GM12873 (cell line): ENCODE data around the gene FUT2.

ENCODE experiments used
- CTCF ChIP-seq: IDR thresholded peaks from 2 replicates; pipeline ENCODE4 v1.5.1; 2012; ENCODE audit warnings: low read depth, mild to moderate bottlenecking, moderate library complexity, low read length, control low read depth; ENCODE audit not compliant: insufficient read depth; ENCODE audit errors: missing control alignments

Gene FUT2

GRCh38 chr19:48665786-48666185 lies 30.0 kb upstream of the FUT2 start:
- TF ChIP-seq CTCF = no peak

- no peak for TF ChIP-seq CTCF
Measured at GRCh38 chr19:48668332-48668731, 27.4 kb upstream of the FUT2 start.

DNA sequence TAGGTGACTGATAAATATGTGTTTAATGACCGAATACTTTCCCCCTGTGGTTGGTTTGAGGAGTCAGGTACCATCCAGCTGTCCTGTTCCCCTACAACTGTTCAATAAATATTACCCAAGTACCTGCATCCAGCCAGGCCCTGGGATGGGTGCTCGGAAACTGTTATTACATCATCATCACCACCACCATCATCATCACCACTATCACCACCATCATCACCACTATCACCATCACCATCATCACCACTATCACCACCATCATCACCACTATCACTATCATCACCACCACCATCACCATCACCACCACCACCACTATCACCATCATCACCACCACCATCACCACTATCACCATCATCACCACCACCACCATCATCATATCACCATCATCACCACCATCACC lies 27.0 kb upstream of the FUT2 start:
- no peak for TF ChIP-seq CTCF

DNA sequence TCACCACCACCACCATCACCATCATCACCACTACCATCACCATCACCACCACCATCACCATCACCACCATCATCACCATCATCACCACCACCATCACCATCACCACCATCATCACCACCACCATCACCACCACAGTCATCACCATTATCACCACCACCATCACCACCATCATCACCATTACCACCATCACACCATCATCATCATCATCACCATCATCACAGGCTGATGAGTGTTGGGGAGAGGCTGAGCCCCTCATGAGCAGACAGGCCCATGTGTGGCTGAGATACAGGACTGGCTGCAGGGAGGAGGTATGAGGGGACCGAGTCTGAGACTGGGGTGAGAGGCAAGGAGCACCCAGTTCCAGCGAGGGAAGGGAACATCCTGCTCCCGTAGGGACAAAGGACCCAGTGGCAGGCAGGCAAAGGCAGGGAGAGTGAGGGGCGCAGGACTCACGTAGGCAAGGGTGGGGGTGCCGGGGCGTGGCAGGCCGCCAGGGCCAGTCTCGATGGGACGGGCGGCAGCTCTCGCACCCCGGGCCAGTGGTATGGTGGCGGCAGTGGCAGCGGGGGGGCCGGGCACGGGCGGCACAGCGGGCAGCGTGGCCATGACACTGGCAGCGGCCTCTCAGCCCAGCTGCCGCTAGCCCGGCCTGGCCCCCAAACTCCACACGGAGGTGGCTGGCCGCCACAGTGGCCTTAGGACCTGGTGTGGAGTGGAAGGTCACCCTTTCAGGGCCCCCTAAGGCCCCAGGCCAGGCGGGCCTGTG lies 25.7 kb upstream of the FUT2 start:
- TF ChIP-seq CTCF = no peak

- TF ChIP-seq CTCF = no peak
Measured at GRCh38 chr19:48670699-48671445, 24.9 kb upstream of the FUT2 start.

- TF ChIP-seq CTCF = no peak
Measured at GRCh38 chr19:48671446-48671995, 24.2 kb upstream of the FUT2 start.

GRCh38 chr19:48672994-48673393 lies 22.8 kb upstream of the FUT2 start, which contains the start of gene NTN5:
TSS of gene NTN5 (minus strand) at chr19:48673017. CDS start at chr19:48670986, 2,031 bp downstream.
- no peak for TF ChIP-seq CTCF
